Breast epithelium (tissue), 4 donors: ENCODE results near the gene FUT2. TPM values are rescaled to one million over a fixed set of nuclear protein-coding genes. Genes with fewer than 3 reads are reported as not detected.
"Not testable (repeated sequence)": the region's sequence is repeated elsewhere in the genome, so short reads cannot be mapped to it uniquely, and the experiment has no call there.

Experiments used
- DNase-seq, 2 donors: peaks; one replicate each; pipeline ENCODE4 v3.0.0-alpha.2; 2019; ENCODE audit warnings: low spot score in 2 of 2
- H3K27ac ChIP-seq, 2 donors: fragments of 200-600 bp; sonication (generic) in 1 of 2; one replicate each; pipeline ENCODE4 v1.5.1; 2016 to 2019; ENCODE audit warnings: mild to moderate bottlenecking in 1 of 2
- H3K27me3 ChIP-seq, 2 donors: fragments of 200-600 bp; sonication (generic) in 1 of 2; one replicate each; pipeline versions ENCODE4 v1.5.1 to v1.6.0; 2017 to 2019; ENCODE audit warnings: control low read depth in 1 of 2, mild to moderate bottlenecking in 1 of 2
- H3K36me3 ChIP-seq: fragments of 200-600 bp; one replicate; pipeline ENCODE4 v1.5.1; 2019
- H3K4me1 ChIP-seq, 2 donors: fragments of 200-600 bp; sonication (generic); one replicate each; pipeline ENCODE4 v1.5.1; 2016 to 2019; ENCODE audit warnings: control low read depth in 1 of 2
- H3K4me3 ChIP-seq, 3 donors: fragments of 200-600 bp; sonication (generic); 1 replicate in 2 of 3; 2 replicates in 1 of 3; pipeline ENCODE4 v1.5.1; 2016 to 2019; ENCODE audit warnings: mild to moderate bottlenecking in 3 of 3, moderate library complexity in 2 of 3
- H3K9me3 ChIP-seq, 2 donors: fragments of 200-600 bp; sonication (generic) in 1 of 2; one replicate each; pipeline ENCODE4 v1.5.1; 2016 to 2019; ENCODE audit warnings: control low read depth in 1 of 2
- CTCF ChIP-seq, 3 donors: fragments of 450-650 bp; IDR thresholded peaks; one replicate each; pipeline ENCODE4 v1.5.1; 2016 to 2017; ENCODE audit warnings: antibody characterized with exemption in 3 of 3, mild to moderate bottlenecking in 3 of 3, moderate library complexity in 3 of 3
- POLR2A ChIP-seq: fragments of 450-650 bp; IDR thresholded peaks from one replicate; pipeline ENCODE4 v1.6.1; 2016; ENCODE audit warnings: antibody characterized with exemption, mild to moderate bottlenecking, moderate library complexity
- POLR2AphosphoS5 ChIP-seq, 3 donors: sonication (generic); formaldehyde crosslinking; IDR thresholded peaks; one replicate each; pipeline ENCODE4 v1.6.1; 2017; ENCODE audit warnings: antibody characterized with exemption in 3 of 3
- intact Hi-C: fragments of 100-400 bp; cut with DNase I; formaldehyde crosslinking; loops from one replicate; pipeline ENCODE4 v1.15.1; 2023; ENCODE audit warnings: low total_unique reads
- total RNA-seq, 3 donors: library from RNA; depleted of rRNA; stranded (reverse); fragments of >200 nt; gene quantifications; one replicate each; pipeline ENCODE4 v1.1.0, GENCODE V29; 2016

FUT2 gene
- total RNA-seq, 3 donors from 2014 or later = 2.6 to 5.9 TPM; not detected in 1

DNA sequence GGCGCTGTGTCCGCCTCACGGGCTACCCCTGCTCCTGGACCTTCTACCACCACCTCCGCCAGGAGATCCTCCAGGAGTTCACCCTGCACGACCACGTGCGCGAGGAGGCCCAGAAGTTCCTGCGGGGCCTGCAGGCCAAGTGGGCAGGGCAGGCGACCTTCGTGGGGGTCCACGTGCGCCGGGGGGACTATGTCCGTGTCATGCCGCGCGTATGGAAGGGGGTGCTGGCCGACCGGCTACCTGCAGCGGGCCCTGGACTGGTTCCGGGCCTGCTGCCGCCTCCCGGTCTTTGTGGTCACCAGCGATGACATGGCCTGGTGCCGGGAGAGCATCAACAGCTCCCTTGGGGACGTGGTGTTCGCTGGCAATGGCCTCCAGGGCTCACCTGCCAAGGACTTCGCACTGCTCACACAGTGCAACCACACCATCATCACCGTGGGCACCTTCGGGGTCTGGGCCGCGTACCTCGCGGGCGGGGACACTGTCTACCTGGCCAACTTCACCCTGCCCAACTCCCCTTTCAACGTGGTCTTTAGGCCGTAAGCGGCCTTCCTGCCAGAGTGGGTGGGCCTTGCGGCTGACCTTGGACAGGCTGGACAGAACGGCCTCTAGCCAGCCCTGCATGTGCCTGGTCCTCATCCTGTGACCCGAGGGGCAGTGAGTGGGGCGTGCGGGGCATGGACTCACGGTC, 15.2 kb upstream of the FUT2 start:
- TF ChIP-seq POLR2A (no peak), CTCF (IDR thresholded peaks at IDR 0.05) (no peak), POLR2AphosphoS5 (IDR thresholded peaks at IDR 0.05) (no peak)
- Histone ChIP-seq H3K27me3 (no peaks in the 10 kb centered on the region), H3K4me3 (no peak overlapping the region), H3K36me3 (no peaks in the 10 kb centered on the region), H3K27ac (no peak overlapping the region), H3K4me1 (peaks cover 0 to 2% of the 10 kb centered on the region in 2 donors), H3K9me3 (no peaks in the 10 kb centered on the region)
- no peak for DNase-seq
- intact Hi-C loops = no loop called here

GRCh38 chr19:48681127-48681470, 14.7 kb upstream of the FUT2 start:
- intact Hi-C loops = no loop called here
- no peaks in the 10 kb centered on the region for H3K9me3 ChIP-seq
- H3K4me1 ChIP-seq = no peaks in the 10 kb centered on the region
- H3K4me3 ChIP-seq = no peak overlapping the region
- TF ChIP-seq POLR2A (no peak), POLR2AphosphoS5 (IDR thresholded peaks at IDR 0.05) (no peak), CTCF (IDR thresholded peaks at IDR 0.05) (no peak)
- H3K36me3 ChIP-seq = no peaks in the 10 kb centered on the region
- DNase-seq = no peak
- no peak overlapping the region for H3K27ac ChIP-seq
- no peaks in the 10 kb centered on the region for H3K27me3 ChIP-seq

GRCh38 chr19:48683349-48683748, 12.4 kb upstream of the FUT2 start:
- DNase-seq = no peak
- no peaks in the 10 kb centered on the region for H3K36me3 ChIP-seq
- H3K4me1 ChIP-seq = no peaks in the 10 kb centered on the region
- intact Hi-C loops = no loop called here
- no peak overlapping the region for H3K4me3 ChIP-seq
- H3K9me3 ChIP-seq = no peaks in the 10 kb centered on the region
- no peaks in the 10 kb centered on the region for H3K27me3 ChIP-seq
- no peak for TF ChIP-seq POLR2A
- no peak for TF ChIP-seq POLR2AphosphoS5 (IDR thresholded peaks at IDR 0.05)
- TF ChIP-seq CTCF (IDR thresholded peaks at IDR 0.05) = no peak
- no peak overlapping the region for H3K27ac ChIP-seq

- no peak for DNase-seq
- Histone ChIP-seq H3K4me1 (no peaks in the 10 kb centered on the region), H3K4me3 (no peak overlapping the region), H3K36me3 (no peaks in the 10 kb centered on the region), H3K27me3 (no peaks in the 10 kb centered on the region), H3K27ac (peak overlapping the region; percentile 21 to 68), H3K9me3 (no peaks in the 10 kb centered on the region)
- intact Hi-C loops = no loop called here
- no peak for TF ChIP-seq POLR2AphosphoS5 (IDR thresholded peaks at IDR 0.05)
- TF ChIP-seq CTCF (IDR thresholded peaks at IDR 0.05) = no peak
- no peak for TF ChIP-seq POLR2A
Observed at GRCh38 chr19:48685583-48685982, 10.2 kb upstream of the FUT2 start.

GRCh38 chr19:48686088-48686487, 9.7 kb upstream of the FUT2 start:
- peak overlapping the region in 1 of 2 donors; percentile 68 for H3K27ac ChIP-seq
- no peaks in the 10 kb centered on the region for H3K27me3 ChIP-seq
- H3K4me3 ChIP-seq = no peak overlapping the region
- no peaks in the 10 kb centered on the region for H3K36me3 ChIP-seq
- H3K4me1 ChIP-seq = no peaks in the 10 kb centered on the region
- intact Hi-C loops = no loop called here
- DNase-seq = no peak
- no peaks in the 10 kb centered on the region for H3K9me3 ChIP-seq
- TF ChIP-seq POLR2AphosphoS5 (IDR thresholded peaks at IDR 0.05) (no peak), CTCF (IDR thresholded peaks at IDR 0.05) (no peak), POLR2A (no peak)

GRCh38 chr19:48686637-48687036, 9.1 kb upstream of the FUT2 start:
- H3K36me3 ChIP-seq, DNase-seq, H3K4me3 ChIP-seq, intact Hi-C loops, H3K9me3 ChIP-seq, H3K4me1 ChIP-seq, H3K27ac ChIP-seq, H3K27me3 ChIP-seq: not testable (repeated sequence)
